Glutamatergic neuron (in vitro differentiated cells): ENCODE data around the gene HTR3E. TPM values are rescaled to one million over a fixed set of nuclear protein-coding genes. Genes with fewer than 3 reads are reported as not detected.

ENCODE experiments used
- DNase-seq: peaks from one replicate; pipeline ENCODE4 v3.0.0; 2022
- H3K27ac Mint-ChIP-seq: one replicate; pipeline ENCODE4 v1.8.0; 2020; ENCODE audit warnings: mild to moderate bottlenecking, mixed read lengths, inconsistent platforms; ENCODE audit not compliant: unreplicated experiment
- H3K27me3 Mint-ChIP-seq: one replicate; pipeline ENCODE4 v1.8.0; 2020; ENCODE audit warnings: mild to moderate bottlenecking, moderate library complexity, mixed read lengths, inconsistent platforms; ENCODE audit not compliant: unreplicated experiment
- H3K36me3 Mint-ChIP-seq: one replicate; pipeline ENCODE4 v1.8.0; 2020; ENCODE audit warnings: mild to moderate bottlenecking, mixed read lengths, inconsistent platforms; ENCODE audit not compliant: unreplicated experiment
- H3K4me1 Mint-ChIP-seq: one replicate; pipeline ENCODE4 v1.8.0; 2020; ENCODE audit warnings: mild to moderate bottlenecking, low read depth, mixed read lengths, inconsistent platforms; ENCODE audit not compliant: unreplicated experiment
- H3K4me3 Mint-ChIP-seq: one replicate; pipeline ENCODE4 v1.8.0; 2020; ENCODE audit warnings: mild to moderate bottlenecking, mixed read lengths, inconsistent platforms; ENCODE audit not compliant: unreplicated experiment
- H3K9me3 Mint-ChIP-seq: one replicate; pipeline ENCODE4 v1.8.0; 2020; ENCODE audit warnings: mild to moderate bottlenecking, moderate library complexity, mixed read lengths, inconsistent platforms; ENCODE audit not compliant: unreplicated experiment
- CTCF ChIP-seq: fragments of 200-600 bp; sonication (generic); IDR thresholded peaks from one replicate; pipeline ENCODE4 v1.5.0; 2021; ENCODE audit not compliant: partially characterized antibody, unreplicated experiment
- total RNA-seq: library from RNA; stranded (reverse); fragmentation: NEBNext Ultra II Directional; extraction: Animal tissue kit (Norgen Biotek cat#: 25700); gene quantifications from one replicate; pipeline ENCODE4 v1.2.1, GENCODE V29; 2021; ENCODE audit not compliant: unreplicated experiment

The HTR3E gene
- total RNA-seq, 1 donor from 2014 or later, result not detected

GRCh38 chr3:184073621-184074020 is 23.2 kb upstream of the HTR3E start:
- H3K4me1 Mint-ChIP-seq, result no peaks in the 10 kb centered on the region
- peaks cover 9% of the 10 kb centered on the region for H3K36me3 Mint-ChIP-seq
- peaks cover 5% of the 10 kb centered on the region for H3K9me3 Mint-ChIP-seq
- H3K27ac Mint-ChIP-seq, result no peak overlapping the region
- H3K27me3 Mint-ChIP-seq, result peaks cover 2% of the 10 kb centered on the region
- no peak for TF ChIP-seq CTCF
- DNase-seq, result no peak
- no peak overlapping the region for H3K4me3 Mint-ChIP-seq

- Mint-ChIP-seq H3K4me3 (no peak overlapping the region), H3K27me3 (peaks cover 2% of the 10 kb centered on the region), H3K27ac (no peak overlapping the region), H3K4me1 (no peaks in the 10 kb centered on the region), H3K36me3 (peaks cover 4% of the 10 kb centered on the region), H3K9me3 (peaks cover 2% of the 10 kb centered on the region)
- no peak for TF ChIP-seq CTCF
- DNase-seq, result no peak
Measured at GRCh38 chr3:184075901-184076300, 21.0 kb upstream of the HTR3E start.

- Mint-ChIP-seq H3K9me3 (peaks cover 2% of the 10 kb centered on the region), H3K36me3 (no peaks in the 10 kb centered on the region), H3K27me3 (peaks cover 2% of the 10 kb centered on the region), H3K27ac (no peak overlapping the region), H3K4me1 (no peaks in the 10 kb centered on the region), H3K4me3 (no peak overlapping the region)
- TF ChIP-seq CTCF, result no peak
- DNase-seq, result no peak
Measured at GRCh38 chr3:184077881-184078280, 19.0 kb upstream of the HTR3E start.

- H3K4me3 Mint-ChIP-seq, result no peak overlapping the region
- H3K4me1 Mint-ChIP-seq, result no peaks in the 10 kb centered on the region
- H3K27me3 Mint-ChIP-seq, result no peaks in the 10 kb centered on the region
- DNase-seq, result no peak
- peaks cover 2% of the 10 kb centered on the region for H3K9me3 Mint-ChIP-seq
- H3K36me3 Mint-ChIP-seq, result no peaks in the 10 kb centered on the region
- TF ChIP-seq CTCF, result no peak
- H3K27ac Mint-ChIP-seq, result no peak overlapping the region
Measured at GRCh38 chr3:184078851-184079250, 18.0 kb upstream of the HTR3E start.

GRCh38 chr3:184081116-184081830 is 15.6 kb upstream of the HTR3E start:
- TF ChIP-seq CTCF, result no peak
- no peak for DNase-seq
- Mint-ChIP-seq H3K36me3 (no peaks in the 10 kb centered on the region), H3K27me3 (no peaks in the 10 kb centered on the region), H3K4me3 (no peak overlapping the region), H3K4me1 (no peaks in the 10 kb centered on the region), H3K9me3 (peaks cover 4% of the 10 kb centered on the region), H3K27ac (no peak overlapping the region)
